T follicular helper cell (primary cell): ENCODE measurements around the gene RALGPS1.

Source experiments
- DNase-seq: peaks from one replicate; pipeline ENCODE4 v3.0.0-alpha.2; 2020; ENCODE audit warnings: low read depth

Gene RALGPS1

GRCh38 chr9:127176631-127177030, 262.0 kb downstream of the RALGPS1 start:
- no peak for DNase-seq

- DNase-seq = no peak
Measured at GRCh38 chr9:127177231-127177630, 262.6 kb downstream of the RALGPS1 start.

DNA sequence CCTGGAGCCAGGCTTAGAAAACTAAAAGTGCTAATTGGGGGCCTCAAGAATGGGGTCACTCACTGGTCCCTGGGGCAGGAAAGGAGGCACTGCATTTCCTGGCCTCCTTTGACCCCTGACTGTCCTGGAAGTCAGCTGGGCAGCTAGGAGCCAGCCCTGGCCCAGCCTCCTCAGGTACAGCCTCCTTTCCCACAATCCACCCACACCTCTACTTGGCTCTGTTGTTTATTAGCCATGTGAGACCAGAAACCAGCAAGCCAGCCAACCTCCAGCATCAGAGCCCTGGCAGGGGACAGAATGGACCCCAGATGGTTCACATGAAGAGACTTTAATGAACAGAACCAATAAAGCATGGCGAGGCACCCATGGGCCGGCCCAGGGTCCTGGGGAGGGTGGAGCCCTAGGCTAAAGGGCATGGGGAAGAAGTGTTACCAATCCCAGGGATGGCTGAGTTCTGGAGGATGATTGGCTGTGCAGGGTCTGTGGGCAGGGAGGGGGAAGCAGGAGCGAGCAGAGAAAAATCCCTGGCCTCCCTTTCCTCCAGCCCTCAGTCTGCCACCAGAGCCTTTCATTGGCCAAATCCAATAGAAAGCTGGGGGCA, 263.2 kb downstream of the RALGPS1 start:
- DNase-seq = no peak

DNA sequence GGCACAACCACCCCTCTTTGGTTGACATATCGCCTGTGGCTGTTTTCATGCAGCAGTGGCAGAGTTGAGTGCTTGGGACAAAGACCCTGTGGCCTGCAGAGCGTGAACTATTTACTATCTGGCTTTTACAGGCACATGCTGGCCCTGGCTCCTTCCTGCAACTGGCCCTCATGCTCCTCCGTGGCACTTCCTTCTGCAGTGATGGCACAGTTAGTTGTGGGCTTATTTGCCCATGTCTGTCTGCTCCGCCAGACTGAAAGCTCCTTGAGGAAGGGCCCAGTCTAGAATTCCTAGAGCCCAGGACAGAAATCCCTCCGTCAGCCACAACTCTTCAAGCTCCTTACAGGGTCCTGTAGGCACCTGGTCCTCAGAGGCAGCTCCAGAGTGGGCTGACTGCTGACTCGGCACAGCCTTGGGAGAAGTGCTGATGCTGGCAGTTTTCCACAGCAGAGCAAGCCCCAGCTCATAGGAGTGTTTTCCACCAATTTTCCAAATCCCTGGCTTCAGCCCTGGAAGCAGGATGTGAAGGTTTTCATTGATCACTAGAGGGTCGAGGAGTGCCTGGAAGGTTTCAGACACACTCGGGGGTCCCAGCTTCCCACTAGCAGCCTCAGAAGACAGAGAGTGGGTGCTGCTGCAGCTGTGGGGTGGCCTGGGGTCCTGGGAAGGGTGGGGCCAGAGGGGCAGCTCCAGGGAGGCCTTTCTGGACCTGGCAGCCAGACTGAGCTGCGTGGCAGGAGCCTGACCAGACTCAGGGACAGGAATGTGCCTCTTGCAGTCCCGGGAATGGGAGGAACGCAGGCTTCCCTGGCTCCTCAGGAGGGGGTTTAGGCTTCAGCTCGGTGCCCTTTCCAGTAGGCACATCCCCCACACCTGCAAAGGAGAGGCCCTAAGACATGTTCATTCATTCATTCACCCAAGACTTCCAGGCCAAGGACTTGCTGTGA, 264.4 kb downstream of the RALGPS1 start:
- no peak for DNase-seq

DNA sequence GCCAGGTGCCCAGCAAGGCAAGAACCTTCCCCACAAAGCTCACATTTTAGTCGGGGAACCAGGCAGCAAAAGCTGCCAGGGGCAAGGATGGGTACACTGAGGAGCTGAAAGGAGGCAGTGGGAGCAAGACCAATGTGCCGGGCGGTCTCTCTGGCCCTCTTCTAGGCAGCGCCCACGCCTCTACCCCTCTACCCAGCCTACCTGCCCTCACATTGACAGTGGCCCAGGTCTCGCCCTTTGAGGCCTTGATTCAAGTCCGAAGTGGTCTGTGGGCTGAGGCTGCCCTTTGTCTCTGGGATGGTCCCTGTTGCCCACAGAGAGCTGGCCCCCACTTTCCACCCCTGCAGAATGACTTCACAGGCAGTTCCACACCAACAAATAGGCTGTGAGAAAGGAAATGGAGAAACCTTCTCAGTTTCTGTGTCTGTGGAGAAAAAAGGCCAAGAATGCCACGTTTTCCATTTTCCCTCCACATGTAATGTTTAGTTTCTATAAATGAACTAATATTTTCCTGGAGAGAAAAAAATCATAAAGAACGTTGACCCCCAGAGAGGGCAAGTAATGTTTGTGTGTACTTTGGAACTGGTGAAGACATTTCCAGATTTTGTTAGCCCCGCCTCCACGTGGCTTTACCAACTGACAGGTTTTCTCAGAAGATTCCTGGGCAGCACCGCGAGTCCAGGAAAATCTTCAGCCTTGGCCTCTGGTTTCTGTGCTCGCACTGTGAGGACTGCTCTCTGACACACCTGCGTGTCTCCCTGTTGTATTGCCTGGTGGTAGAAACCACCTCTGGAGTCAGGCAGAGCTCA, 265.3 kb downstream of the RALGPS1 start:
- DNase-seq = no peak

- no peak for DNase-seq
Measured at GRCh38 chr9:127180457-127181314, 266.1 kb downstream of the RALGPS1 start.

GRCh38 chr9:127181315-127181580, 266.7 kb downstream of the RALGPS1 start:
- DNase-seq = no peak

DNA sequence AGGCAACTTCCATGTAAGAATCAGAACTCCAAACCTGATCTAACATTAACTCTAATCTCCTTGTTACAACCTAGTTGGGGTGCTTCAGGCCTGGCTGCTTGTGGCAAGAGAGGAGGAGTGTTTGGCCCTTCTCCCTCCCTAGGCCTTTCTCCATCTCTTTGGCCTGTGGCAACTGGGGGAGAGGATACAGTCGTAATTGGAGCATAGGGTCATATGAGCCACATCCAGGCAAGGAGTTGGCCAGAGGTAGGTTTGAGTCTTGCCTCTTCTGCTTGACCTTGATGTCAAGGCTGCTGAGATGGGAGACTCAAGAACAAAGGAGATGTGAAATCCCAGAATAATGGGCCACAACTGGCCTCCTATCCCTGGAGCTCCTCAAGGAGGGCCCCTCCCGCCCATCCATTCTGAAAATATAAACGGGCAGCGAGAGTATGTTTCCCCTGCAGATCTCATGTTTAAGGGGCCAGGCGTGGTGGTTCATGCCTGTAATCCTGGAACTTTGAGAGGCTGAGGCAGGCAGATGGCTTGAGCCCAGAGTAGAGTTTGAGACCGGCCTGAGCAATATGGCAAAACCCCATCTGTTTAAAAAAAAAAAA, 267.1 kb downstream of the RALGPS1 start:
- DNase-seq = no peak

- DNase-seq = no peak
Measured at GRCh38 chr9:127182901-127183746, 268.5 kb downstream of the RALGPS1 start.

DNA sequence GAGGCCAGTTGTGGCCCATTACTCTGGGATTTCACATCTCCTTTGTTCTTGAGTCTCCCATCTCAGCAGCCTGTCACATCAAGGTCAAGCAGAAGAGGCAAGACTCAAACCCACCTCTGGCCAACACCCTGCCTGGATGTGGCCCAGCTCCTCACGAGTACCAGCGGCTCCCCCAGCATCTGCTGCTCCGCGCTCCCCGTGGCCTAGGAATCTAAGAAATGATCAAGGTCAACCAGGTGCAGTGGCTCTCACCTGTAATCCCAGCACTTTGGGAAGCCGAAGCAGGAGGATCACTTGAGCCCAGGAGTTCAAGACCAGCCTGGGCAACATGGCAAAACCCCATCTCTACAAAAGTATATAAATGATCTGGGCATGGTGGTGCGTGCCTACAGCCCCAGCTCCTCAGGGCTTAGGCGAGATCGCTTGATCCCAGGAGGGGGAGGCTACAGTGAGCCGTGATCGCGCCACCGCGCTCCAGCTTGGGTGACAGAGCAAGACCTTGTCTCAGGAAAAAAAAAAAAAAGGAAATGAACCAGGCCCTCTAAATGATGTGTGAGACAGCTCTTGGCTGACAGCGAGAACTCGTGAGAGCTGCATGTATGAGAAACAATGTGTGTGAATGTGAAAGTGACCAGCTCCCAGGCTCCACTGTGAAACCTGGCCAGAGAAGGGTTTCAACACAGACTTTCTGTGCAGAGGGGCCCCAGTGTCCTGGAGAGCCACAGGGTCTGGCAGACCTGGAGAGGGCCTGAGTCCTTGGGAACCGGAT, 269.4 kb downstream of the RALGPS1 start:
- DNase-seq = no peak

GRCh38 chr9:127184641-127185040, 270.1 kb downstream of the RALGPS1 start:
- no peak for DNase-seq

GRCh38 chr9:127185181-127185580, 270.6 kb downstream of the RALGPS1 start:
- DNase-seq = no peak

DNA sequence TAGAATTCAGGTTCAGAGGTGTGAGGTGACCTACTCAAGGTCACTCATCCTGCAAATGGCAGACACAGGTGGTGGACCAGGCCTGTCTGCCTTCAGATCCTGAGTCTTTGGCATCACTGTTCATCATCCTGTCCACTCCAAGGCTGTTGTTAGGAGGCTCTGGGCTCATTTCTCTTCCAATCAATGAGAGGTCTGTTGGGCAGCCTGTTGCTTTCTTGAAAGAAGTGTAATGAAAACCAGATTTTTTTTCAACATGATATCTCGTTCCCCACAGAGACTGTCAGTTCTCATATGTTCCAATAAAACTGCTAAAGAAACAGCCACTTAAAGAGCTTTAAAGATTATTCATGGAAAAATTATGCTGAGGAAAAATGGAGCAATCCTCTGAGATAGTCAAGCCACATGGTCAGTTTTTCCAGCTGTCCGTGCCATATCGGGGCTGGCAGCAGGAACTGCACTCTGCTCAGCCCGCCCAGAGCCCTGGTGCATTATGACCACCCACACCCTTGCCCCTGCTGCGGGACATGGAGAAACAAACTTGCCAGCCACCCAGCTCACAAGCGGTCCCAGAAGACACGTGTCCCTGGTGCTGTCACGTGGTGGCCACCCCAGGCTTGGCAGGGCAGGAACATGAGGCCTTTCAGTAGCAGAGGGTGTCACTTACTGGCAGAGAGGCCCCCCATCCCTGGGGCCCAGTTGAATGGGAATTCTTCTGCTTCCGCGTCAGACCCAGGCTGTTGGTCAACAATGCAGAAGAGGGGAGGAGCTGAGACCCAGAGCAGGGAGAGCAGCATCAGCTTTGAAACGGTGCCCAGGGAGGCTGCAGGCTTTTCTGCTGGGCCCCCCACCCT, 271.6 kb downstream of the RALGPS1 start:
- no peak for DNase-seq

DNA sequence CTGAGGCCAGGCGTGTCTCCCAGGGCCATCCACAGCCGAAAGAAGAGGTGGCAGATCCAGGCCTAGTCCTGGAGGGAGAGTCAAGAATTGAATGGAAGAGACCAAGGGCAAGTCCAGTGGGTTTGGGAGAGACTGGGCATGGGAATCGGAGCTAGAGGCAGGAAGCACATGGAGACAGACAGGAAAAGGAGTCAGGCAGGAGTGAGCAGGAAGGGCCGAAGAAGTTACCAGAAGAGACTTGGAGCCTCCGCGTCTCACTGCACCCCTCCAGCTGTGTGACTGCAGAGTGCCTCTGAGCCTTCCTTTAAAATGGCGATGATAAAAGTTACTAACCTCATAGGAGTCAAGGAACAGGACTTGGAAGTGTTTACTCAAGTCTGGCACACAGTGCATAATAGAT, 272.2 kb downstream of the RALGPS1 start:
- no peak for DNase-seq

DNA sequence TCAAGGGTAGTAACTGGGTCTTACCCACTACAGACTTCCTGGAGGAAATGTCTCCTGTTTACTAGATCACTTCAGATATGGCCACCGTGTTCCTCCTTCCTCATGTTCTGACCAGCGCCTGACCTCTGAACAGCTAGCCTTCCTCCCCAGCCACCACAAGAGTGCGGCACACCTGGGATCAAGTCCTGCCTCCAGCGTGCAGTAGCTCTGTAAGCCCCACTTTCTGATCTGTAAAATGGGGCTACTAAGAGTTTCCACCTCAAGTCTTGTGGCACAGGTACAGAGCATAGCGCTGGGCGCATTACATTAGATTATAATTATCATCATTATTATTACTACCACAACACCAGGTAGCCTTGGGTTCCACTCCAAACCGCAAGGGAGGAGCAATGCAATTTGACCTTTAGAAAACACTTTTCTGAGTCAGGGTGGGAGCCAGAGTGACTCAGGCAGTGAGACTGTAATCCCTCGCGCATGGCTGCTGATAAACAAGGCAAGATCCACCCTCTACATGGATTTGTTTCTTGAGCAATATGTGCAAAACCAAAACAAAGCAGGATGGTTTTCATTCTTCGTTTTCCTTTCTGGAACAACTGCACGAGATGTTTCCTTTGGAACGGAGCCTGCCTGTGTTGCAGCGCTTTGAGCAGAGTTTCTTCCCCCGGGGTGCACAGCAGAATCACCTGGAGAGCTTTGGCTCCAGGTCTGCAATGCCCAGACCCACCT, 272.8 kb downstream of the RALGPS1 start:
- no peak for DNase-seq

DNA sequence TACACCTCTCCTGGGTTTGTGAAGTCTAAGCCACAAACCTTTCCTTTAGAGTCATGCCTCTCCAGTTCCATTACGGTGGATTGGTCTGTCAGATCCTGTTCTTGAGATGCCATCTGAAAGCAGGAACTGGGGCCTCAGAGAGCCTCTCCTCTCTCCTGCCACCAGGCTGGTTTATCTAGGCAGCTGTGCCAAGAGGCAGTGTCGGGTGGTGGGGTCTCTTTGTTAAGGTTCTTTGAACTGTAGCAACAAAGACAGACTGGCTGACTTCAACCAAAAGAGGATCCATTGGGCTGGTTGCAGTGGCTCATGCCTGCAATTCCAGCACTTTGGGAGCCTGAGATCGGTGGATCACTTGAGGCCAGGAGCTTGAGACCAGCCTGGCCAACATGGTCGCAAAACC, 273.8 kb downstream of the RALGPS1 start:
- no peak for DNase-seq

GRCh38 chr9:127189628-127190027, 275.0 kb downstream of the RALGPS1 start:
- DNase-seq = no peak

DNA sequence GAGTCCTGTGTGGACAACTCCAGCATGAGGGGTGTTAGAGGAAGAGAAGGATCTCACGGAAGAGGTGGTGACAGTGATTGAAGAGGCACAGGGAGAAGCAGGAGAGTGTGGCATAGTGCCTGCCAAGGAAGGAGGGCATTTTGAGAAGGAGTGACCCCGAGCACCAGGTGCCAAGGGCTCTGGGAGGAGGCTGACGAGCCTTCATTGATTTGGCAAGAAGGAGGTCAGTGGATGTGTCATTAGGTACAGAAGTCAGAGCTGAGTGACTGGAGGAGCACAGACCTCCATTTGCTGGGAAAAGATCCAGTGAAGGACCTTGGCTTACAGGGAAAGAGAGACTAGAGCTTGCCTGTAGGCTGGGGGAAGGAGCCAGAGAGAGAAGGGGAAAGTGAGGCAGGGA, 278.2 kb downstream of the RALGPS1 start:
- no peak for DNase-seq
